ENCODE measurements around the gene FAM181A.

- TF ChIP-seq CTCF (conservative IDR thresholded peaks at IDR 0.05; ENCODE audit: low read depth, low read length) (no peak), RCOR1 (IDR thresholded peaks at IDR 0.05; ENCODE audit: insufficient replicate concordance, low read length) (no peak)
These were observed 28.0 kb downstream of the FAM181A start for GRCh38 chr14:93954900-93955849.
